Right ventricle myocardium inferior (tissue), 1 donor: ENCODE results near the gene DNAAF2. TPM values are rescaled to one million over a fixed set of nuclear protein-coding genes. Genes with fewer than 3 reads are reported as not detected.
"Not testable (repeated sequence)": the region's sequence is repeated elsewhere in the genome, so short reads cannot be mapped to it uniquely, and the experiment has no call there.

ENCODE experiments used
- ATAC-seq: fragments of 200-7000 bp; cut with Tn5 transposase; one replicate; pipeline ENCODE4 v1.9.1; 2020; ENCODE audit warnings: mild to moderate bottlenecking, moderate library complexity
- DNase-seq: peaks from one replicate; pipeline ENCODE4 v3.0.0; 2021; ENCODE audit errors: missing footprints
- intact Hi-C: fragments of 100-400 bp; cut with DNase I; formaldehyde crosslinking; loops from one replicate; pipeline ENCODE4 v1.11.0; 2022
- total RNA-seq: library from RNA; stranded (reverse); fragmentation: NEBNext Ultra II Directional; extraction: Animal tissue kit (Norgen Biotek cat#: 25700); gene quantifications from one replicate; pipeline ENCODE4 v1.2.1, GENCODE V29; 2021
- donor health status: DM: no; HTN: yes; CAD: no; lungs with severe emphysema.

Gene DNAAF2
- total RNA-seq, 1 donor from 2014 or later, result 6.1 TPM

DNA sequence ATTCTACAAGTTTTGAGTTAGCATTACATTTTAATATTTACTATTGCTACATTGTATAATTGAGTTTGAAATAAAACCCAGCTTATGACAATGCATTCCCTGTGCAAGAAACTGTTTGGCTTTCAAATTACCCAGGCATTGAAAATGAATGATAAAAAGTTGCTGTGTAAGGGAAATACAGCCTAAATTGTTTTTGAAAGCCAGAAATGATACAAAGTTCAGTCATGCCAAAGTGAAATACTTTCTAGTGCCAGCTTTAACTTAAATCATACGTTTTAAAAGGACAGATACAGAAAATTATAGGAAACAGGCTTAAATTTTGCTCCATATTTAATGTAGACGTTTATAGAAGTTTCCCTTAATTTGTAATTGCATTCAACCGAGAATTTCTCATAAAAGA, 11.7 kb downstream of the DNAAF2 start:
- intact Hi-C loops, result loop anchor here (5.0 kb wide), 1 partner anchor 36 kb away; the partner anchor contains the start of gene RPS29
- ATAC-seq, result no peak

DNA sequence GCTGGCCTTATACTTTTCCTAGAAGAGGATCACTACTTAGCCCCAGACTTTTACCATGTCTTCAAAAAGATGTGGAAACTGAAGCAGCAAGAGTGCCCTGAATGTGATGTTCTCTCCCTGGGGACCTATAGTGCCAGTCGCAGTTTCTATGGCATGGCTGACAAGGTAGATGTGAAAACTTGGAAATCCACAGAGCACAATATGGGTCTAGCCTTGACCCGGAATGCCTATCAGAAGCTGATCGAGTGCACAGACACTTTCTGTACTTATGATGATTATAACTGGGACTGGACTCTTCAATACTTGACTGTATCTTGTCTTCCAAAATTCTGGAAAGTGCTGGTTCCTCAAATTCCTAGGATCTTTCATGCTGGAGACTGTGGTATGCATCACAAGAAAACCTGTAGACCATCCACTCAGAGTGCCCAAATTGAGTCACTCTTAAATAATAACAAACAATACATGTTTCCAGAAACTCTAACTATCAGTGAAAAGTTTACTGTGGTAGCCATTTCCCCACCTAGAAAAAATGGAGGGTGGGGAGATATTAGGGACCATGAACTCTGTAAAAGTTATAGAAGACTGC, 12.9 kb downstream of the DNAAF2 start:
- intact Hi-C loops, result loop anchor here (5.0 kb wide), 1 partner anchor 35 kb away; the partner anchor contains the start of gene RPS29
- DNase-seq, result no peak
- no peak for ATAC-seq

More for the DNA sequence above, 11.7 kb downstream of the DNAAF2 start:
- DNase-seq, result no peak

DNA sequence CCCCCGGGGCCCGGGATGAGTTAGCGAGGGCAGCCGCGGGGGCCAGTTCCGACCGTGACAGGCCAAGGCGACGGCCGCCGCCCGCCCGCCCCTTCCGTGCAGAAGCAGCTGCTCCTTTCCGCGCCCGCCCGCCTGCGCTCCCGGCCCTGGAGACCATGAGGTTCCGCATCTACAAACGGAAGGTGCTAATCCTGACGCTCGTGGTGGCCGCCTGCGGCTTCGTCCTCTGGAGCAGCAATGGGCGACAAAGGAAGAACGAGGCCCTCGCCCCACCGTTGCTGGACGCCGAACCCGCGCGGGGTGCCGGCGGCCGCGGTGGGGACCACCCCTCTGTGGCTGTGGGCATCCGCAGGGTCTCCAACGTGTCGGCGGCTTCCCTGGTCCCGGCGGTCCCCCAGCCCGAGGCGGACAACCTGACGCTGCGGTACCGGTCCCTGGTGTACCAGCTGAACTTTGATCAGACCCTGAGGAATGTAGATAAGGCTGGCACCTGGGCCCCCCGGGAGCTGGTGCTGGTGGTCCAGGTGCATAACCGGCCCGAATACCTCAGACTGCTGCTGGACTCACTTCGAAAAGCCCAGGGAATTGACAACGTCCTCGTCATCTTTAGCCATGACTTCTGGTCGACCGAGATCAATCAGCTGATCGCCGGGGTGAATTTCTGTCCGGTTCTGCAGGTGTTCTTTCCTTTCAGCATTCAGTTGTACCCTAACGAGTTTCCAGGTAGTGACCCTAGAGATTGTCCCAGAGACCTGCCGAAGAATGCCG, 13.7 kb downstream of the DNAAF2 start:
- ATAC-seq (peak; percentile 65), DNase-seq (peak; percentile 93)
- intact Hi-C loops, result loop anchor here (2.0 to 5.0 kb wide), 2 partner anchors 14 to 34 kb away; partner anchors contain the start of genes DNAAF2 and RPS29

- intact Hi-C loops, result loop anchor here (2.0 to 5.0 kb wide), 2 partner anchors 14 to 33 kb away; partner anchors contain the start of genes DNAAF2 and RPS29
- DNase-seq (peak; percentile 99), ATAC-seq (peak; percentile 100)
Measured at GRCh38 chr14:49620182-49621113, 14.6 kb downstream of the DNAAF2 start, which contains the start of the genes MGAT2 and RPL36AL. Gene MGAT2 (plus strand): TSS chr14:49620799. CDS start chr14:49621269, 470 bp downstream. Gene RPL36AL (minus strand): TSS chr14:49620626. CDS start chr14:49619104, 1,522 bp downstream.

DNA sequence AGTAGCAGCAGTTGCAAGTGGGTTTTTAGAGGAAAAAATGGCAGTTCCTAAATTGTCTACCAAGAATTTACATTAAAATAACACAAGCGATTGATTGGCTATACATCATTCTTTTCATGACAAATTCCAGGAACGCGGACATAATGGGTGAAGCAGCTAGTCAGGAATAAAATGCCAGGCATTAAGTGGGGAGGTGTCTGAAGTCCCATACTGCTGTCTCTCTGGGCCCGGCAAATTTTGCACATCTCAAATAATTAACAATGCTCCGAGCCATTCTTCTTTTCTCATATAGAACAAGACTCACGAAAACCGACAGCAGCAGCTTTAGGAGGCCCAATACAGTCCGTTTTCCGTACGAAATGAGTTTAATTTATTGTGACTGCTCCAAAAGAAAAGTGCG, 15.3 kb downstream of the DNAAF2 start:
- intact Hi-C loops, result loop anchor here (2.0 to 5.0 kb wide), 3 partner anchors 15 to 32 kb away; partner anchors contain the start of genes DNAAF2, LRR1 and RPS29
- ATAC-seq, result no peak

GRCh38 chr14:49619273-49619672, 15.8 kb downstream of the DNAAF2 start:
- DNase-seq, ATAC-seq: not testable (repeated sequence)
- intact Hi-C loops, result loop anchor here (2.0 kb wide), 1 partner anchor 20 kb away; the partner anchor contains the start of gene LRR1

More for the DNA sequence above, 15.3 kb downstream of the DNAAF2 start:
- no peak for DNase-seq

DNA sequence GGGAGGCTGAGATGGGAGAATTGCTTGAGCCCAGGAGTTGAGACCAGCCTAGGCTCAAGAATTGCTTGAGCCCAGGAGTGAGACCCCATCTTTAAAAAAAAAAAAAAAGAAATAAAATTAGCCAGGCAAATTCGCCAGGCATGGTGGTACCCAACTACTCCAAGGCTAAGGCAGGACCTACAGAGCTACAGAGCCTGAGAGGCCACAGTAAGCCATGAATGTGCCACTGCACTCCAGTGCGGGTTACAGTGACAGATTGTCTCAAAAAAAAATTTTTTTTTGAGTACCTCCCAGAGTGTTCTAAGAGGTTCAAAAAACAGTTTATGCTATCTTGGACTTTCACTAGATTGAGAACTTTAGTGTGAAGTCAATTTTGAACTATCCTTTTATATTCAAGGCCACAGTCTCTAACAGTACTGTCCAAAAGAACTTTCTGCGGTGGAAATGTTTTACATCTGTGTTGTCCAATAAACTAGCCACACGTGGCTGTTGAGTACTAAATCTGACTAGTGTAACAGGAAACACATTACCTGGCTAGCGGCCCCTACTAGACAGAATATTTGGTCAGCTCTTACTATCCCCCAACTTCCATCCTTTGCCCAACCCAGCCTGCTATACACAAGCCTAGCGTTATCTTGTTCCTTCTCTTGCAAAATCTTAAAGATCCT, 17.1 kb downstream of the DNAAF2 start:
- ATAC-seq (no peak), DNase-seq (no peak)
- intact Hi-C loops, result loop anchor here (2.0 kb wide), 1 partner anchor 19 kb away; the partner anchor contains the start of gene LRR1

DNA sequence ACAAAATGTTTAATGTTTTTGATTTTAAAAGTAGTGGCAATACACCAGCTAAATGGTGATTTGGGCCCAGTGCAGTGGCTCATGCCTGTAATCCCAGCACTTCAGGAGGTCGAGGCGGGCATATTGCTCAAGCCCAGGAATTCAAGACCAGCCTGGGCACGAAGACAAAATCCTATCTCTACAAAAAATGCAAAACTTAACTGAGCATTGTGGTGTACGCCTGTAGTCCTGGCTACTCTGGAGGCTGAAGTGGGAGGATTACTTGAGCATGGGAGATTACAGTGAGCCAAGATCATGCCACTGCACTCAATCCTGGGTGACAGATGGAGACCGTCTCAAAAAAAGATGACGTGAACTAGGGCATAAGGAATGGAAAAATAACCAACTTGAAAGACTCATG, 19.3 kb downstream of the DNAAF2 start:
- DNase-seq (no peak), ATAC-seq (no peak)
- intact Hi-C loops, result no loop called here

- no peak for ATAC-seq
- intact Hi-C loops, result no loop called here
Measured at GRCh38 chr14:49614196-49614595, 20.8 kb downstream of the DNAAF2 start.

GRCh38 chr14:49612671-49613070, 22.4 kb downstream of the DNAAF2 start:
- DNase-seq (no peak), ATAC-seq (no peak)
- intact Hi-C loops, result no loop called here

More at GRCh38 chr14:49614196-49614595, 20.8 kb downstream of the DNAAF2 start:
- no peak for DNase-seq

DNA sequence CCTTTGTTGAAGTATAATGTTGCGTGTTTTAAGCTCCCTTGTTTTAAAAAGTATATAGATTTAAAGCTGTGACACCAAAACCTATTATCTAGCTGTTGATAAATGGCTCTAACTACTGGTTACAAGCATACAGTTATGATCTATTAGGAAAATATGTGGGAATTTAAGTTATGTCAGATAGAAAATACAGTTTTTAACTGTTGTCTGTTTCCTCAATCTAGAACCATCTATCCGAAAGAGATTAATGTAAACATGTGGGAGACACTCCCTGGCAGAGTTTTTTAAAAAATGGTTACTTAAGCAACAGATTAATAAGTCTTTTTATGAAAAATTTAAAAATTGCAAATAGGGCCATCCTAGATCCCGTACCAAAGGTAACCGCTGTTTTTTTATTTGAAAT, 22.8 kb downstream of the DNAAF2 start:
- intact Hi-C loops, result no loop called here
- ATAC-seq, result no peak
- no peak for DNase-seq

- no peak for ATAC-seq
- DNase-seq, result no peak
- intact Hi-C loops, result no loop called here
Measured at GRCh38 chr14:49607583-49607982, 27.5 kb downstream of the DNAAF2 start.

DNA sequence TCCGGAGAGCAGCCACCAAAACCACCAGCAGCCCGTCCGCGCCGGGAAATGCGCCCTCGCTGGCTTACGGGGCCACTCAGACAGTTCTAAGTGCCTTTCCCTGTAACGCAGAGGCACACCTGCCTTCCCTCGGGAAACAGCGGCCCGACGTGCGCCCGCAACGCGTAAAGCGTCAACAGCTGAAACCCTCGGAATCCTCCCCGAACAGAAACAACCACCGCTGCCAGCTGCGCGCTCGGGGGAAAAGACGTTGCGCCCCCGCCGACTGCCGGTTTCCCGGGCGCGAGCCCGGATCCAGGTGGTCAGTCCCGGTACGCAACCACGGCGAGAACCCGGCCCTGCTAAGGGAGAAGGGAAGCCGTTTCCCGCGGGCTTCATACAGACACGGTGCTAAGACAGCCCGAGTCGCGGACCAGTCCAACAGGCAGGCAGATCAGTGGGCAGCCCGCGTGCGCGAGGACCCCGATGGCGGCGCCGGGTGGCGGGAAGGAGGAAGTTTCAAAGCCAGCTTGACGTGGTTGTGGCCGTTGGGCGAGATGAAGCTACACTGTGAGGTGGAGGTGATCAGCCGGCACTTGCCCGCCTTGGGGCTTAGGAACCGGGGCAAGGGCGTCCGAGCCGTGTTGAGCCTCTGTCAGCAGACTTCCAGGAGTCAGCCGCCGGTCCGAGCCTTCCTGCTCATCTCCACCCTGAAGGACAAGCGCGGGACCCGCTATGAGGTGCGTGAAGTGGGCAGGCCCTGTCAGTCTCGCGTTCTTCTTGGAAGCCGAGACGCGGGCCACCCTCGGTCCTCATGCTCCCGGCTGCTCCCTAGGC, 36.4 kb downstream of the DNAAF2 start, which contains the start of gene LRR1:
Gene LRR1, plus strand, starts transcription at position 456 of the 816 bp plus-strand sequence. Its CDS starts 81 bp downstream, at position 537.
- DNase-seq (peak; percentile 95), ATAC-seq (peak; percentile 90)
- intact Hi-C loops, result loop anchor here (2.0 kb wide), 1 partner anchor 20 kb away; no protein-coding TSS in a partner anchor

GRCh38 chr14:49598189-49598484, 36.9 kb downstream of the DNAAF2 start:
- DNase-seq (no peak), ATAC-seq (peak; percentile 32)
- intact Hi-C loops, result loop anchor here (2.0 kb wide), 1 partner anchor 21 kb away; no protein-coding TSS in a partner anchor

DNA sequence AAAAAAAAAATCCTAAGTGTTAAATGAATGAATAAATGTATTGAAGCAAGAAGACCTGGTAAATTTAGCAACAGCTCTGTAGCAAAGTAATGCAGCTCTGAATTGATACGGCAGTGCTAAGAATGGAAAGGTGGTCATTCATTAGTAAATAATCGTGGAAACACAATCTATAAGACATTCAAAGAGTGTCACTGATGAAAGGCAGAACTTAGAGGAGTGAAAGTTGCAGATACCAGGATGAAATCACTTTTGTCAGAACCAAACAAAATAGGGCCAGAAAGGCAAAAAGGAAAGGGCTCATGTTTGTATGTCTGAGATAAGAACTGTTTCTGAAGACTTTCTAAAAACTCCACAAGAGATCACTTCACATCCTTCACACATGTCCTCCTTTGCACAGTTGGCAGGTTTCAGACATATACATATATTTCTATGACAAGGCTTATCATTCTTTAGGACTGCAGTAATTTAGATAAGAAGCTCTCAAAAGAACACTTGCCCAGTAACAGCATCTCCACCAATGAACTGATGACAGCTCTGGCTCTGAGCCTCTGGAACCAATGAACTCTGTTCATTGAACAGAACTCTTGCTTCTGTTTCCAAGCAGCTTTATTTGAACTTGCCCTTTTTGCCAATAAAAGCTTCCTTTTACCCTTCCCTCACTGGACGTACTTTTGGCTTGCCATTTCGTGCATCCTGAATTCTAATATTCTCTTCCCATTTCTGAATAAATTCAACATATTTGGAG, 40.5 kb downstream of the DNAAF2 start:
- peak; percentile 29 for ATAC-seq
- intact Hi-C loops, result no loop called here
- no peak for DNase-seq

- ATAC-seq (no peak), DNase-seq (no peak)
- intact Hi-C loops, result no loop called here
Measured at GRCh38 chr14:49593016-49593415, 42.0 kb downstream of the DNAAF2 start.
